ENCODE results near the gene PDC.

GRCh38 chr1:186424539-186424938 lies 36.4 kb downstream of the PDC start:
- no peak for TF ChIP-seq CTCF (IDR thresholded peaks at IDR 0.05)
- TF ChIP-seq POLR2A (IDR thresholded peaks at IDR 0.05): no peak
